Adipocyte (in vitro differentiated cells): Measurements from ENCODE around the gene CA5A.

Source experiments
- DNase-seq: peaks from one replicate; pipeline ENCODE4 v3.0.0-alpha.2; 2015; ENCODE audit warnings: low read depth
- H3K27me3 ChIP-seq: replicated peaks from 2 replicates; pipeline ENCODE4 v1.7.0; 2013; ENCODE audit warnings: mild to moderate bottlenecking, low read length, moderate library complexity; ENCODE audit not compliant: control insufficient read depth, insufficient read depth
- H3K36me3 ChIP-seq: 2 replicates; pipeline ENCODE4 v1.7.0; 2013; ENCODE audit warnings: low read length, mild to moderate bottlenecking, moderate library complexity; ENCODE audit not compliant: control insufficient read depth, insufficient read depth, severe bottlenecking
- H3K4me1 ChIP-seq: 2 replicates; pipeline ENCODE4 v1.7.0; 2013; ENCODE audit warnings: mild to moderate bottlenecking, low read length, moderate library complexity; ENCODE audit not compliant: control insufficient read depth, insufficient read depth
- H3K4me3 ChIP-seq: 2 replicates; pipeline ENCODE4 v1.7.0; 2013; ENCODE audit warnings: mild to moderate bottlenecking, low read length, moderate library complexity
- H3K9ac ChIP-seq: 2 replicates; pipeline ENCODE4 v1.7.0; 2013; ENCODE audit warnings: mild to moderate bottlenecking, low read length, moderate library complexity
- H3K9me3 ChIP-seq: 2 replicates; pipeline ENCODE4 v1.7.0; 2013; ENCODE audit warnings: mild to moderate bottlenecking, low read length, moderate library complexity; ENCODE audit not compliant: control insufficient read depth

CA5A gene

DNA sequence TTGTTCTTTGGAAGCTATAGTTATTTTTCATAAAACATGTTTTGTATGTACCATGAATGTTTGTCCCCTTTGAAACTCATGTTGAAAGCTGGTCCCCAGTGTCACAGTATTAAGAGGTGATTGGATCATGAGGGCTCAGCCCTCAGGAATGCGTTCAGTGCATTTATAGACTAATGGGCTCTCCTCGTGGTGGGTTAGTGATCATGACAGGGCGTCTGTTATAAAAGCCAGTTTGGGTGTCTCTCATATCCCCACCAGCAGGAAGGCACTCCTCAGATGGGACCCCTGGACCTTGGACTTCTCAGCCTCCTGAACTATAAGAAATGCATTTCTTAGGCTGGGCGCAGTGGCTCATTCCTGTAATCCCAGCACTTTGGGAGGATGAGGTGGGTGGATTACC lies 25.3 kb upstream of the CA5A start:
- Histone ChIP-seq H3K4me1 (peaks cover 22% of the 10 kb centered on the region), H3K4me3 (no peak overlapping the region), H3K9ac (no peak overlapping the region), H3K36me3 (no peaks in the 10 kb centered on the region), H3K27me3 (no peaks in the 10 kb centered on the region), H3K9me3 (no peaks in the 10 kb centered on the region)
- DNase-seq = no peak

DNA sequence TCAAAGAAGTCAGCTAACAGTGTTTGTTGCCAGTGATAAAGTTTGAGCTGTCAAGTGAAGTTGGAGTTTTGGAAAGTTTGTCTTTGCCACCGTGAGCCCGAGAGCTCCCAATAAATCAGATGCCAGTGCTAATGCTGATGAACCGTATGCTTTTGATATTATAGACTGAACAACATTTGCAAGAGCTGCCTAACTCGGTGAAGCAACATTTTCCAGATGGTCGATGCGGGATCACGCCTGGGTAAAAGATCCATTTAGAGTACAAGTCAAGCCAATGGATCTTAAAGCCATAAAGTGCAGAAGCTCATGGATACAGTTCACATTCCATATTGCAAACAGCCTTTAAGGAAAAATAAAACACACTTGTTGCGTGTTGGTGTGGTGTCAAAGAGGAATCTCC lies 24.5 kb upstream of the CA5A start:
- H3K4me3 ChIP-seq = no peak overlapping the region
- H3K9me3 ChIP-seq = no peaks in the 10 kb centered on the region
- no peaks in the 10 kb centered on the region for H3K27me3 ChIP-seq
- H3K36me3 ChIP-seq = no peaks in the 10 kb centered on the region
- no peak overlapping the region for H3K9ac ChIP-seq
- DNase-seq = no peak
- H3K4me1 ChIP-seq = peaks cover 23% of the 10 kb centered on the region

DNA sequence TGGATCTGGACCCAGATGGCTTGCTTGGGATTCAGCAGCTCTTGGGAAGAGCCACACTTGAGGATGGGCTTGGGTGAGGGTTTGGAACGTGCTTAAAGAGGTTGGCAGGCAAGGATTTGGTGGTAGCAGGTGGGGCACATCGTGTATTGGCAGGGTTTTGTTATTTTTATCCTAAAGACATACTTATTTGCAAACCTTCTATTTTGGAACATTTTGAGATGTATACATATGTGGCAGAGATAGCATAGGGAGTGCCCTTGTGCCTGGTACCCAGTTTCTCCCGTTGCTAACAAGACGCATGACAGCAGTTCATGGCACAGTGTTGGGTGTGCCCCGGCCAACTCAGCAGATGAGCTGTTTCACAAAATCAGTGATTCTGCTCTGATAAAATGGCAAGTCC lies 24.0 kb upstream of the CA5A start:
- Histone ChIP-seq H3K4me1 (peaks cover 25% of the 10 kb centered on the region), H3K9me3 (no peaks in the 10 kb centered on the region), H3K4me3 (no peak overlapping the region), H3K9ac (no peak overlapping the region), H3K27me3 (no peaks in the 10 kb centered on the region), H3K36me3 (no peaks in the 10 kb centered on the region)
- no peak for DNase-seq

DNA sequence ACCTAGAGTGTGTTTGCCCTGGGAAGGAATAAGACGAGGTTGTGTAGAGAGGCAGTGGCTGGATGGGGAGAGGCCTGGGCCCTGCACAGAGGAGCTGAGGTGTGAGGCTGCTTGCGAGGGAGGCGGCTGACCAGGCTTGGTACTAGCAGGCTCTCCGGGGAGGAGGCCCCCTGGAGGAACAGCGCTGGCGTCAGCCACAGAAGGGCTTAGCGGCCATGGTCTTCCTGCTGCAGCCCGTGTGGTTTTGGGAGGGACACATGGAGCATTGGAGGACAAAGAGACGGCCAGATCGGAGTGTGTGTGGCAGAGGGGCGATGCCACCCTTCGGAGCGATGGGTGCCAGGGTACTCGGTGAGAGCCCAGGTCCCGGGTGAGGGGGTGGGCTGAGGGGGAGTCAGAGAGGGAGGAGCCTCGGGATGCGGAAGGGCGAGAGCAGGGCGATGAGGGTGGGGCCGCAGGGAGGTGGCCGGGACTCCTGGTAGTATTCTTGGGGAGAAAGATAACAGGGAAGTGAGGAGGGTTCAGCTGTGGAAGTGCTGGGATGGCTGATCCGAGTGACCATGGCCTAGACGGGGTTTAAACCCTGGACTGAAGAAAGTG lies 23.2 kb upstream of the CA5A start:
- no peaks in the 10 kb centered on the region for H3K36me3 ChIP-seq
- H3K4me3 ChIP-seq = no peak overlapping the region
- H3K4me1 ChIP-seq = peaks cover 32% of the 10 kb centered on the region
- H3K27me3 ChIP-seq = no peaks in the 10 kb centered on the region
- DNase-seq = no peak
- H3K9me3 ChIP-seq = no peaks in the 10 kb centered on the region
- H3K9ac ChIP-seq = no peak overlapping the region

DNA sequence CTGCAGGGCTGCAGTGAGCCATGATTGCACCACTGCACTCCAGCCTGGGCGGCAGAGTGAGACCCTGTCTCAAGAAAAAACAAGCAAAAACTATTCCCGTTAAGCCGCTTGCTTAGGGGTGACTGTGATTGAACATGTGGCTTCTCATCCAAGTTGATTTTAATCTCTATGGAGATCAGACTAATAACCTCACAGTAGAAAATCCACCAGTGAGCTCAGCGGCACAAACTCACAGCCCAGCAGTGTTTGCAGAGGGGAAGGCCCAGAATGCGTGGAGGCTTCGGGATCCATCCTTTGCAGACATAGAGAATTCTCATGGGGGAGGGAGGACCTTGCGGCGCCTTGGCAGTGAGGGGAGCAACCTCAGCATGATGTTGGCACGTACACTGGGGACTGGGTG lies 22.3 kb upstream of the CA5A start:
- Histone ChIP-seq H3K27me3 (no peaks in the 10 kb centered on the region), H3K9ac (no peak overlapping the region), H3K9me3 (no peaks in the 10 kb centered on the region), H3K4me1 (peaks cover 34% of the 10 kb centered on the region), H3K36me3 (no peaks in the 10 kb centered on the region), H3K4me3 (no peak overlapping the region)
- no peak for DNase-seq

DNA sequence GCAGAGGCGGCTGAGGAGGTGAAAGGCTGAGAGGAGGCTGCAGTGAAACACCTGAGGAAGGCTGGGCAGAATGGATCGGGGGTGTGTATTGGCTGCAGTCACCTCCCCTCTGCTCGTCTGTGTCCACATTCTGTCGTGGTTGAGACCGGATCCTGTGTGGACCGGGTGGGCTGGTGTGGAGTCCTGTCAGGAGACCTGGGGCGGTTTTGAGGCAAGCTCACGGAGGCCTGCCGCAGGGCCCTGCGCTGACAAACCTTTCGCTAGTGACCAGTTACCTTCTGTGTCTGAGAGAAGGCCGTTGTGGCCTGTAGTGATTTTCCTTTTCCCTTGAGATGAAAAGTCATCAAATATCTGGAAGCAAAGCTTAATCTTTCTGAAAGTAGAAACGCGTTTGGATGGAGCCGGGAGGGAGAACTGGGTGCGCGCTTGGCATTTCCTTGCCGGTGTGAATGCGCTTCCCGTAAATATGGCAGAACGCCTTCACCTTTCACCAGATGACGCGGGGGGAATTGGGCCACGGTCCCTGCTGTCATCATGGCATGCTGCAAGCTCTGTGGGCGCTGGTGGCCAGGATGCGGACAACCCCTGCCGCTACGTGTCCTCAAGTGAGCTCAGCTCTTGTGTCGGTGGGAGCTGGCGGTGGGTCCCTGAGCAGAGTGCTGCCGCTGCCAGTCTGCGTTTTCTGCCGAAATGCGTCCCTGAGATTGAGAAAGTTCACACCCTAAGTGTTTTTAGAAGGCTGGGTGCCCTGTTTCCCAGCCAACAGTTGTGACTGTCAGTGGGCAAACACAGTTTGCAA lies 21.2 kb upstream of the CA5A start:
- H3K4me3 ChIP-seq = no peak overlapping the region
- no peaks in the 10 kb centered on the region for H3K36me3 ChIP-seq
- H3K27me3 ChIP-seq = no peaks in the 10 kb centered on the region
- peak overlapping the region; percentile 8 for H3K9ac ChIP-seq
- DNase-seq = no peak
- peaks cover 35% of the 10 kb centered on the region for H3K4me1 ChIP-seq
- H3K9me3 ChIP-seq = no peaks in the 10 kb centered on the region

DNA sequence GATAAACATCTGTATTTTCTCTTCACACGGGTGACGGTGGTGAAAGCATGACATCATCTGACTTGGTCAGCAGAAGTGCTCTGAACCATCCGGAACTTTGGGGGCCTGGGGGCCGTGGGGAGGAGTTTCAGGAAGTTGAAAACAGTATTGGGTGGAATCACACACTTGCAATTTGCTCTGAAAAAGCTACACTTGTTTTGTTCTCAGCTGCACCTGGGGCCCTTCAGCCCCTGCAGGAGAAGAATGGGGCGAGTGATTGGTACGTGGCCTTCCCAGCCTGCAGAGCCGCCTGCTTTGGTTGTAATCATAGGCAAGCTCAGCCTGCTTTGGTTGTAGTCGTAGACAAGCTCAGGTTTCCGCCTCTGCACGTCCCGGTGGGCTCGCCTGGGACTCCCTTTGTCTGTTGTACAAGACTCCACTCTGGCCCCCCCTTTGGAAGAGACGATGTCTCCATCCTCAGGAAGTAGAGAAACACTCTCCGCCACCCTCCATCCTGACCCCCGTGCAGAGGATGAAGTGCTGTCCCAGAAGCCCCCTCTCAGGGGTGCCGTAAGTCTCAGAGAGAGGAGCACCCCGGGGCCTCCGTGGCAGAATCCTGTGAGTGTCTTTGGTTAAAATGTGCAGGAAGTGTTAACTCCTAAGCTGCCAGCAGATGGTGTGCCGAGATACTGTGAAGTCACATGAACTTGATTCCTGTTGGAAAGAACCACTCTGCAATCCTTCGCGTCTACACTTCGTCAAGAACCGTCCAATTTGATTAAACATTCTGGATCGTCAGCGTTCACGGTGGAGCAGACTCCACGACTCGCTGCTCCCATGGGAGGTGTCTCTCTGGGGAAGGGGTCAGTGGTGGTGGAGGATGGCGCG lies 20.3 kb upstream of the CA5A start:
- Histone ChIP-seq H3K9ac (peak overlapping the region; percentile 8), H3K9me3 (no peaks in the 10 kb centered on the region), H3K36me3 (no peaks in the 10 kb centered on the region), H3K4me1 (peaks cover 40% of the 10 kb centered on the region), H3K4me3 (peak overlapping the region; percentile 1), H3K27me3 (no peaks in the 10 kb centered on the region)
- peak; percentile 48 for DNase-seq

DNA sequence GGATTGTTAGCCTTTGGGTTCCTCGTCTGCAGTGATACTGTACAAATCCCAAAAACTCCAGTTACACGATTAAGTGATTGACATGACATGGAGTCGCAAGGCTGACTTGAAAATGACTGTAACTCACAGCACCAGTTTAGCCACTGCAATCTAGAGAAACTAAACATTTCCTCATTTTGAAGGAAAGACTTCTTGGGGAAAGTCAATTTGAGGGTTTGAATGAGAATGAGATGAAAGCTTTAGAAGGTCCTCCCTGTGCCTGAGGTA lies 19.7 kb upstream of the CA5A start:
- Histone ChIP-seq H3K27me3 (no peaks in the 10 kb centered on the region), H3K4me1 (peaks cover 40% of the 10 kb centered on the region), H3K4me3 (no peak overlapping the region), H3K9ac (peak overlapping the region; percentile 8), H3K36me3 (no peaks in the 10 kb centered on the region), H3K9me3 (no peaks in the 10 kb centered on the region)
- no peak for DNase-seq

DNA sequence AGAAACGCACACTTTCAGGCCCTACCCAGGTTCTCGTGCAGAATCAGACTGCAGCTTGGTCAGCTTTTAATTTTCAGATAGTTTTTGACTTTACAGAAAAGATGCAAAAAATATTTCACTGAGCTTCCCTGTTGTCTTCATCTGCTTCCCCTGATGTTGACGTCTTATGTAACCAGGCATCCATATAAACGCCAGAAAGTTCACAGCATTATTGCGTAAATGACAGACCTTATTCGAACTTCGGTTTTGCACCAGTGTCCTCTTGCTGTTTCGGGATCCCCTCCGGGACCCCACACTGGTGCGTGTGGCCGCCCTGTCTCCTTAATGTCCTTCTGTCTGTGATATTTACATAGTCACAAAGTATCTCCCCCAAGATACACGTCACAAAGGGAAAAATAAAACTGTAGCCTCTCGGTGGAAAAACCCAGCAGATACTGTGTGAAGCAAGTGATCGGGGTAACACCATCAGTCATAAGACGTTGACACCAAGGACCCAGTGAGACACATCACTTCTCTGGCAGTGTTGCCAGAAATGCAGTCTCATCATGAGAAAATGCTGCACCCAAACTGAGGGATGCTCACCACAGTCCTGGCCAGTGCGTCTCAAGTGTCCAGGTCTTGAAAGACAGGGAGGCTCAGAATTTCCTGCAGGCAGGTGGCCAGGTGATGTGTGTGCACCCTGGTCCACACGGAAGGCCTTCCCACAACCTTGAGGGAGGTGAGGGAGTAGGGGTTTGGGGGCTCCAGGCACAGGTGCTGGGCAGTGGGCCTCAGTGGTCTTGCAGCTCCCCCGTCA lies 19.2 kb upstream of the CA5A start:
- H3K9ac ChIP-seq = peak overlapping the region; percentile 8
- no peak for DNase-seq
- no peaks in the 10 kb centered on the region for H3K27me3 ChIP-seq
- H3K4me3 ChIP-seq = no peak overlapping the region
- H3K9me3 ChIP-seq = no peaks in the 10 kb centered on the region
- H3K36me3 ChIP-seq = no peaks in the 10 kb centered on the region
- H3K4me1 ChIP-seq = peaks cover 40% of the 10 kb centered on the region

DNA sequence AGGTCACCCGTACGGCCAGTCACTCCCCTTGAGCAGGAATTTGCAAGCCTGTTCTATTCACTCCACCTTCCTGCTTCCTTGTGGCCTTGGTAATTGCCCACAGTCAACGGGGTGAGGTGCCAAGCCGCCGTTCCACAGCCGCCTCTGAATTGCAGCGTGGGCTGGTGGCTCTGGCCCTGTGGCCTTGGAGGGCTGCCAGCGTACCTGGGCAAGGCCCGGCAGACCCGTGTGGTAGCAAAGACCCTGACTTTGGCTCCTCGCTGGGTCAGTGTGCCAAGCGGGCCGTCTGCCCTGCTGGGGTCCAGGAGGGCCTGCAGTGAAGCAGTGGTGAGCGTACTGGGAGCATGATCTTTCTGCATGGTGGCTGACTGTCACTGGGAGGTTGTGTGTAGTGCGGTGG lies 18.5 kb upstream of the CA5A start:
- Histone ChIP-seq H3K9ac (no peak overlapping the region), H3K9me3 (no peaks in the 10 kb centered on the region), H3K4me3 (no peak overlapping the region), H3K36me3 (no peaks in the 10 kb centered on the region), H3K27me3 (no peaks in the 10 kb centered on the region), H3K4me1 (peaks cover 40% of the 10 kb centered on the region)
- DNase-seq = no peak

DNA sequence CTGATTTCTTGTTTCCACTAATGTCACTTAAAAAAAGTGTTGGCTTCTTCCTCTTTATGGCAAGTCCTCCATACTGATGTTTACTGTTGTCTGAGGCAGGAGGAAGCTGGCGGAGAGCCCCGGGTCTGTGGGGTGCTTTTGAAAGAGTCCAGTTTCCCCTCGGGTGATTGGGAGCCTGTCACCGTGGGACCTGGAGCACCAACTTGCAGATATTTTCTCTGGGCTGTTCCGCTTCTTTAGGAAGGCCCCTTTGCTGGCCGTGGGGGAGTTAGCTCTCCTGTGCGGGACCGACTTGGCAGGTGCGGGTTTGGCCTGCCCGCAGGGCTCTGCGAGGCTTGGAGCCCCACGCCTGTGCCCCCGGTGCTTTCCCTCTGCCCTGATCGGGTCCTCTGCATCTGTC lies 18.0 kb upstream of the CA5A start:
- Histone ChIP-seq H3K9ac (no peak overlapping the region), H3K36me3 (no peaks in the 10 kb centered on the region), H3K9me3 (no peaks in the 10 kb centered on the region), H3K4me3 (no peak overlapping the region), H3K27me3 (no peaks in the 10 kb centered on the region), H3K4me1 (peaks cover 40% of the 10 kb centered on the region)
- DNase-seq = no peak
